ENCODE results near the gene DSCAM.

Gene DSCAM

DNA sequence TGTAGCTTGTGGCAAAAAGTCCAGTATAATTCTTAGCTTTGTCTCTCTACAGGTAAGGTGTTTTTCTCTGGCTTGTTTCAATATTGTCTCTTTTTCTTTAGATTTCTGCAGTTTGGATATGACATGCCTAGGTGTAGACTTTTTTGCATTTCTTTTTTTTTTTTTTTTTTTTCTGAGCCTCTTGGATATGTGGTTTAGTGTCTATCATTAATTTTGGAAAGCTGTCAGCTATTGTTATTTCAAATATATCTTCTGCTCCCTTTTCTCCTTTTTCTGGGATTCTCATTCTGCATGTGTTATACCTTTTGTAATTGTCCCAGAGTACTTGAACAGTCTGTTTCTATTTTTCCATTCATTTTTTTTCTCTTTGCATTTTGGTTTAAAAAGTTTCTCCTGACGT is 243.2 kb downstream of the DSCAM start:
- no peak overlapping the region for H3K4me3 ChIP-seq (ENCODE audit: control insufficient read depth, low read depth, low read length)
- no peak for DNase-seq (ENCODE audit: low read depth)
- TF ChIP-seq, protein P1, sequence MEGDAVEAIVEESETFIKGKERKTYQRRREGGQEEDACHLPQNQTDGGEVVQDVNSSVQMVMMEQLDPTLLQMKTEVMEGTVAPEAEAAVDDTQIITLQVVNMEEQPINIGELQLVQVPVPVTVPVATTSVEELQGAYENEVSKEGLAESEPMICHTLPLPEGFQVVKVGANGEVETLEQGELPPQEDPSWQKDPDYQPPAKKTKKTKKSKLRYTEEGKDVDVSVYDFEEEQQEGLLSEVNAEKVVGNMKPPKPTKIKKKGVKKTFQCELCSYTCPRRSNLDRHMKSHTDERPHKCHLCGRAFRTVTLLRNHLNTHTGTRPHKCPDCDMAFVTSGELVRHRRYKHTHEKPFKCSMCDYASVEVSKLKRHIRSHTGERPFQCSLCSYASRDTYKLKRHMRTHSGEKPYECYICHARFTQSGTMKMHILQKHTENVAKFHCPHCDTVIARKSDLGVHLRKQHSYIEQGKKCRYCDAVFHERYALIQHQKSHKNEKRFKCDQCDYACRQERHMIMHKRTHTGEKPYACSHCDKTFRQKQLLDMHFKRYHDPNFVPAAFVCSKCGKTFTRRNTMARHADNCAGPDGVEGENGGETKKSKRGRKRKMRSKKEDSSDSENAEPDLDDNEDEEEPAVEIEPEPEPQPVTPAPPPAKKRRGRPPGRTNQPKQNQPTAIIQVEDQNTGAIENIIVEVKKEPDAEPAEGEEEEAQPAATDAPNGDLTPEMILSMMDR (IDR thresholded peaks at IDR 0.05; ENCODE audit: control insufficient read depth, insufficient read depth, low read depth, low read length, missing control alignments): no peak

DNA sequence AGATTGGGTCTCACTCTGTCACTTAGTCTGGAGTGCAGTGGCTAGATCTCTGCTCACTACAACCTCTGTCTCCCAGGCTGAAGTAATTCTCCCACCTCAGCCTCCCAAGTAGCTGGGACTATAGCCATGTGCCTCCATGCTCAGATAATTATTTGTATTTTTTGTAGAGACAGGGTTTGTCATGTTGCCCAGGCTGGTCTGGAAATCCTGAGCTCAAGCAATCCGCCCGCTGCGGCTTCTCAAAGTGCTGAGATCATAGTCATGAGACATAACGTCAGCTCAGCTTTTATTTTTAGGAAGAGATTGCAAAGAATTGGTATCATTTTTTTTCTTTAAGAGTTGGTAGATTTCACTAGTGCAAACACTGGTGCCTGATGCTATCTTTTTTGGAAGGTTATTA is 244.9 kb downstream of the DSCAM start:
- DNase-seq (ENCODE audit: low read depth): no peak
- no peak overlapping the region for H3K4me3 ChIP-seq (ENCODE audit: control insufficient read depth, low read depth, low read length)
- TF ChIP-seq, protein P1 (IDR thresholded peaks at IDR 0.05; ENCODE audit: control insufficient read depth, insufficient read depth, low read depth, low read length, missing control alignments): no peak

DNA sequence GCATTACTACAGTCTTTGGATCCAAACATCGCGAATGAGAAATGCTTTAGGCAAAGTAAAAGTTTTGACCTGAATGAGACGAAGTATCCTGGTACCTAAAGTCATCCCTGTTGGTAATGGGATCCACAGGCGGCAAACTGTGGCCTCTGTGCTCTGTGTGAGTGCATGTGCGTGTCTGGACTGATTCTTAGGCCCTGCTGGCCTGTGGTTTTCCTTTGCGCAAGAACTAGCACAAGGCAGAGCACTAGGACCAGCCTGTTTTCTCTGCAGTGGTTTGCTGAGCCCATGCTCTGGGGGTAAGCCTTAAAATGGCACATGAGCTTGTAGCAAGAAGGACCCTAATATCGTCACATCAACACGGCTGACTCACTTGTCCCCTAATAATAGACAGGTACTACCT is 251.2 kb downstream of the DSCAM start:
- TF ChIP-seq, protein P1 (IDR thresholded peaks at IDR 0.05; ENCODE audit: control insufficient read depth, insufficient read depth, low read depth, low read length, missing control alignments): no peak

DNA sequence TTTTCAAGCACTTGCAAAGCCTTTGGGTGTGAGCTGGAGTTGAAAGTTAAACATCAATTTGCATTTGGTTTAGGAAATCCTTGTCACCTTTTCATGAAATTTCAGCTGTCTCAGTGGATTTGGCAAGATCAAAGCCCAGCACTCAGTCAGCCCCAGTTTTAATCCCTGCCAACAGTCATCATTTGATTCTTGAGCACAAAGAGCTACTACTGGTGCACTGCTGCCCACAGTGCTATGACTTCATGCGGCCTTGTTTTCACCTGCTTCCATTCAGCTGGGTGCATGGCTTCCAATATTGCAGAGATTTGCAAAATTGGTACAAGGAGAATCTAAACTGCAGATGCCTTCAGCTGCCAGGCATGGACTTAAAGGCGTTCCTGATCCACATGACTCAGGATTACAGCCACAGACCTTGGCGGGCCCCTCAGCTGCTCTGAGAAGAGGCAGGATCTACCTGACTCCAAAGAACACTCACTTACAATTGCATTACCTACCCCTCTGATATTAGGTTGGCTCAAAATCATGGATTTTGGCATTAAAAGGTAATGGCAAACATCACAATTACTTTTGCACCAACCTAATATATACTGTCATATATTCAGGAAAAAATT is 259.1 kb downstream of the DSCAM start:
- H3K4me3 ChIP-seq (ENCODE audit: control insufficient read depth, low read depth, low read length): no peak overlapping the region
- TF ChIP-seq, protein P1 (IDR thresholded peaks at IDR 0.05; ENCODE audit: control insufficient read depth, insufficient read depth, low read depth, low read length, missing control alignments): no peak
- no peak for DNase-seq (ENCODE audit: low read depth)

More for the DNA sequence above, 251.2 kb downstream of the DSCAM start:
- DNase-seq (ENCODE audit: low read depth): no peak
- H3K4me3 ChIP-seq (ENCODE audit: control insufficient read depth, low read depth, low read length): no peak overlapping the region

DNA sequence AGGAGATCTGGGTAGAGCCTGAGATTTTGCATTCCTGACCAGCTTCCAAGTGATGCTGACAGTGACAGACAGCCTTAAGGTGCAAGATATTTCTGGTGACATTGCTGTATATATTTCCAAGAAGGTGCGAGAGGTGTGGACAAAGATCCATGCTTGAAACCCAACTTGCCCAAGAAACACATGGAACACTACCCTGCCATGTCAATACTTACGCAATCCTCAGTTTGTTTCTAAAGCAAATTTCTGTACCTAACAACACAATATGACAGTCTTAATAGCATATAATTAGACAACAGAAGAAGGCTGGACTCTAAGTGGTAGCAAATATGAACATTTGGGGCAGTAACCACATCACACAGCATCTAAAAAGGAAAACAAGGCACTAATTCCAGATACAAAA is 260.4 kb downstream of the DSCAM start:
- no peak for DNase-seq (ENCODE audit: low read depth)
- no peak overlapping the region for H3K4me3 ChIP-seq (ENCODE audit: control insufficient read depth, low read depth, low read length)
- TF ChIP-seq, protein P1 (IDR thresholded peaks at IDR 0.05; ENCODE audit: control insufficient read depth, insufficient read depth, low read depth, low read length, missing control alignments): no peak

DNA sequence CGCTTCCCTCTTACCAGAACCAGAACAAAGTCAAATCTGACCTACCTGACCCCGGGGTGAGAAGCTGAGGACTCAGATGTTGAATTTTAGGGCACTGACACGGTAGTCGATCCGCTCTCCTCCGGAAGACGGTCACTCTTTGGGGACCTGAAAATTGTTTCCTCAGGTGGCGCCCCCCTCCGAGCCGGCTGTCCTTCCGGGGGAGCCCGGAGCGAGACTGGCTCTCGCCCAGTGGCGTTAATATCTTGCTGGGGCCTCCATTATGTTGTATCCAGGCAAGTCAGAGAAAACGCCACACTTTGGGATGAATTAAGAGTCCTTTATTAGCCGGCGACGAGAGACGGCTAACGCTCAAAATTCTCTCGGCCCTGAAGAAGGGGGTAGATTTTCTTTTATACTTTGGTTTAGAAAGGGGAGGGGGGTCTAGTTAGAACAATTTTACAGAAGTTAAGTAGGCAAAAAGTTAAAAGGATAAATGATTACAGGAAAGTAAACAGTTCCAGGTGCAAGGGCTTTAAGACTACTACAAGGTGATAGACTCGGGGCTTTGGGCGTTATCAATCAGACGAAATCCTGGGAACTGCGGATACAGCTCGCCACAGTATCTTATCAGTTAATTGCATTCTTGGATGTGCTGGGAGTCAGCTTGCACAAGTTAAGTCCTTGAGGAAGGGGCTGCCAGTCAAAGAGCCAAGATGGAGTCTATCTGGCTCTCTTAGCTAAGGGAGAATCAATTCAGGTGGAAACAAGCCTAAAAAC is 269.5 kb downstream of the DSCAM start:
- TF ChIP-seq, protein P1 (IDR thresholded peaks at IDR 0.05; ENCODE audit: control insufficient read depth, insufficient read depth, low read depth, low read length, missing control alignments): no peak
- H3K4me3 ChIP-seq (ENCODE audit: control insufficient read depth, low read depth, low read length): no peak overlapping the region
- DNase-seq (ENCODE audit: low read depth): no peak
